OCI-LY7 (cell line): Measurements from ENCODE around the gene LPP.

Experiments
- EZH2phosphoT487 ChIP-seq: fragments of 200-600 bp; sonication (generic); IDR thresholded peaks from 2 replicates; pipeline ENCODE4 v1.6.1; 2018; ENCODE audit warnings: low read depth, borderline replicate concordance, mild to moderate bottlenecking, mixed run types, antibody characterized with exemption, low read length, moderate library complexity, mixed read lengths
- TF ChIP-seq, protein P1 (sequence below): fragments of 200-600 bp; sonication (generic); conservative IDR thresholded peaks from 2 replicates; pipeline ENCODE4 v1.5.1; 2014; ENCODE audit warnings: mild to moderate bottlenecking, antibody characterized with exemption, low read length, moderate library complexity, mixed read lengths

DNA sequence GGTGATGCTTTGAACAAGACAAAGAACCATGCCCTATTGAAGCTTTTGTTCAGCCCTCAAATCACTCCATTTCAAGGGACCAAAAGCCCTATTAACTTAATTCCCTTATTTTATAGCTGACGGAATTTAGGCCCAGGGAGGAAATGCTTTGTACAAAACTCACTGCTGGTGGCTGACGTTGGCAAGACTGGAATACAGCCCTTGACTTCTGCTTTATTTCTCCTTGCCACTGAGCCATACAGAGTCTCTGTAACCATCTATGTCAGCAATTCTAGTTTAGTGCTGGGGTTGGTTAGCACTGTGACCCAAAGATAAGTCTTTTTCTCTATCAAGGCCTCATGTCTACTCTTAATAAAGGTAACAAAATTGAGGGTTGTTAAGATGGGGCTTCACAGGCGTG lies 701.7 kb downstream of the LPP start:
- TF ChIP-seq, protein P1, sequence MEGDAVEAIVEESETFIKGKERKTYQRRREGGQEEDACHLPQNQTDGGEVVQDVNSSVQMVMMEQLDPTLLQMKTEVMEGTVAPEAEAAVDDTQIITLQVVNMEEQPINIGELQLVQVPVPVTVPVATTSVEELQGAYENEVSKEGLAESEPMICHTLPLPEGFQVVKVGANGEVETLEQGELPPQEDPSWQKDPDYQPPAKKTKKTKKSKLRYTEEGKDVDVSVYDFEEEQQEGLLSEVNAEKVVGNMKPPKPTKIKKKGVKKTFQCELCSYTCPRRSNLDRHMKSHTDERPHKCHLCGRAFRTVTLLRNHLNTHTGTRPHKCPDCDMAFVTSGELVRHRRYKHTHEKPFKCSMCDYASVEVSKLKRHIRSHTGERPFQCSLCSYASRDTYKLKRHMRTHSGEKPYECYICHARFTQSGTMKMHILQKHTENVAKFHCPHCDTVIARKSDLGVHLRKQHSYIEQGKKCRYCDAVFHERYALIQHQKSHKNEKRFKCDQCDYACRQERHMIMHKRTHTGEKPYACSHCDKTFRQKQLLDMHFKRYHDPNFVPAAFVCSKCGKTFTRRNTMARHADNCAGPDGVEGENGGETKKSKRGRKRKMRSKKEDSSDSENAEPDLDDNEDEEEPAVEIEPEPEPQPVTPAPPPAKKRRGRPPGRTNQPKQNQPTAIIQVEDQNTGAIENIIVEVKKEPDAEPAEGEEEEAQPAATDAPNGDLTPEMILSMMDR = no peak
- no peak for TF ChIP-seq EZH2phosphoT487
